GM12878 (cell line): ENCODE measurements around the gene CTNNA2. TPM values are rescaled to one million over a fixed set of nuclear protein-coding genes. Genes with fewer than 3 reads are reported as not detected.

Experiments
- ATAC-seq: fragments of 200-7000 bp; cut with Tn5 transposase; 3 replicates; pipeline ENCODE4 v1.9.1; 2020; ENCODE audit warnings: mild to moderate bottlenecking, moderate library complexity
- BruUV-seq: library from RNA; stranded (reverse); fragments of 400-500 nt; replicated peaks from 2 replicates; lab custom pipeline; 2021; lab: Mats Ljungman, UMichigan
- CTCF ChIA-PET: fragments of 300-600 bp; sonication (Branson Sonifier 250); formaldehyde crosslinking; extraction: SDS; loops from one replicate; lab custom pipeline; 2021; ENCODE audit warnings: inconsistent platforms; lab: Yijun Ruan, JAX
- POLR2A ChIA-PET: fragments of 350-600 bp; formaldehyde crosslinking; extraction: SDS; loops from one replicate; lab custom pipeline; 2021; ENCODE audit warnings: inconsistent platforms; lab: Charles Lee
- RAD21 ChIA-PET: fragments of 300-600 bp; sonication (Branson Sonifier 250); formaldehyde crosslinking; loops from one replicate; lab custom pipeline; 2023; ENCODE audit warnings: antibody characterized with exemption; ENCODE audit not compliant: unreplicated experiment; lab: Charles Lee
- SMC1A ChIA-PET: fragments of 300-600 bp; sonication (Branson Sonifier 250); formaldehyde crosslinking; loops from one replicate; lab custom pipeline; 2023; ENCODE audit not compliant: unreplicated experiment, uncharacterized antibody; lab: Charles Lee
- DNase-seq: peaks from one replicate; pipeline ENCODE4 v3.0.0-alpha.2; 2011; ENCODE audit warnings: low read depth, low spot score
- FAIRE-seq: peaks from 3 replicates; lab custom pipeline; 2011; peaks lifted over from hg19 to GRCh38; lab: Jason Lieb, UNC
- H2AFZ ChIP-seq: 2 replicates; pipeline ENCODE4 v1.6.0; 2011; ENCODE audit warnings: low read depth, low read length, control low read depth; ENCODE audit not compliant: control insufficient read depth
- H3K27ac ChIP-seq: 2 replicates; pipeline ENCODE4 v1.5.1; 2011; ENCODE audit warnings: control low read depth; ENCODE audit not compliant: control insufficient read depth, insufficient read depth
- H3K27me3 ChIP-seq, 2 experiments: replicated peaks in 1 of 2; 2 replicates each; pipeline versions ENCODE4 v1.6.0 to v1.6.1; 2011; ENCODE audit warnings: low read length in 1 of 2; ENCODE audit not compliant: control insufficient read depth in 2 of 2, insufficient read depth in 2 of 2
- H3K36me3 ChIP-seq, 2 experiments: 2 replicates each; pipeline ENCODE4 v1.5.1; 2011; ENCODE audit warnings: low read length in 1 of 2; ENCODE audit not compliant: control insufficient read depth in 2 of 2, insufficient read depth in 2 of 2
- H3K4me1 ChIP-seq: 2 replicates; pipeline ENCODE4 v1.6.1; 2011; ENCODE audit warnings: mild to moderate bottlenecking, low read length, moderate library complexity, mixed read lengths; ENCODE audit not compliant: control insufficient read depth, insufficient read depth
- H3K4me2 ChIP-seq: 2 replicates; pipeline ENCODE4 v1.6.0; 2011; ENCODE audit warnings: control low read depth; ENCODE audit not compliant: control insufficient read depth, insufficient read depth
- H3K4me3 ChIP-seq: fragments of 200-600 bp; sonication (generic); 2 replicates; pipeline ENCODE4 v1.5.1; 2016
- H3K79me2 ChIP-seq: 2 replicates; pipeline ENCODE4 v1.6.0; 2011; ENCODE audit warnings: low read length; ENCODE audit not compliant: control insufficient read depth, insufficient read depth
- H3K9ac ChIP-seq: 2 replicates; pipeline ENCODE4 v1.8.0; 2011; ENCODE audit warnings: low read length, control low read depth, mixed read lengths; ENCODE audit not compliant: control insufficient read depth, insufficient read depth
- H3K9me3 ChIP-seq: replicated peaks from 3 replicates; pipeline ENCODE4 v1.5.1; 2011; ENCODE audit warnings: mild to moderate bottlenecking, low read length; ENCODE audit not compliant: control insufficient read depth, insufficient read depth
- H4K20me1 ChIP-seq: 2 replicates; pipeline ENCODE4 v1.6.0; 2011; ENCODE audit not compliant: control insufficient read depth, insufficient read depth
- CREB1 ChIP-seq: IDR thresholded peaks from 2 replicates; pipeline ENCODE4 v1.6.1; 2012; ENCODE audit warnings: low read depth, mild to moderate bottlenecking, inconsistent platforms
- CREM ChIP-seq: IDR thresholded peaks from 2 replicates; pipeline ENCODE4 v1.6.1; 2014; ENCODE audit warnings: antibody characterized with exemption, low read depth
- EZH2 ChIP-seq: IDR thresholded peaks from 2 replicates; pipeline ENCODE4 v1.6.1; 2012; ENCODE audit warnings: low read depth, mild to moderate bottlenecking, control low read depth, inconsistent platforms, low read length, borderline replicate concordance; ENCODE audit not compliant: control insufficient read depth
- FOS ChIP-seq: IDR thresholded peaks from 3 replicates; pipeline ENCODE4 v1.6.1; 2011; ENCODE audit warnings: borderline replicate concordance; ENCODE audit not compliant: insufficient read length; ENCODE audit errors: extremely low read depth
- HDAC6 ChIP-seq: fragments of 200-600 bp; sonication (generic); IDR thresholded peaks from one replicate; pipeline ENCODE4 v1.8.0; 2017; ENCODE audit warnings: antibody characterized with exemption; ENCODE audit not compliant: unreplicated experiment
- KLF5 ChIP-seq: fragments of 450-650 bp; IDR thresholded peaks from 2 replicates; pipeline ENCODE4 v1.6.1; 2014; ENCODE audit warnings: mild to moderate bottlenecking; ENCODE audit not compliant: partially characterized antibody
- MTA3 ChIP-seq: IDR thresholded peaks from 2 replicates; pipeline ENCODE4 v1.6.1; 2012; ENCODE audit warnings: low read length, inconsistent platforms, borderline replicate concordance
- NFXL1 ChIP-seq: fragments of 450-650 bp; IDR thresholded peaks from 2 replicates; pipeline ENCODE4 v1.6.1; 2017; ENCODE audit warnings: antibody characterized with exemption, mild to moderate bottlenecking, borderline replicate concordance
- NR2C1 ChIP-seq: fragments of 450-650 bp; IDR thresholded peaks from 2 replicates; pipeline ENCODE4 v1.6.1; 2017; ENCODE audit warnings: antibody characterized with exemption, mild to moderate bottlenecking, moderate library complexity
- NR2F1 ChIP-seq: fragments of 450-650 bp; conservative IDR thresholded peaks from 2 replicates; pipeline ENCODE4 v1.6.1; 2017; ENCODE audit warnings: mild to moderate bottlenecking
- PBX3 ChIP-seq: IDR thresholded peaks from 2 replicates; pipeline ENCODE4 v1.6.1; 2011; ENCODE audit warnings: mild to moderate bottlenecking, low read depth, low read length, moderate library complexity; ENCODE audit not compliant: insufficient replicate concordance
- RUNX3 ChIP-seq: IDR thresholded peaks from 2 replicates; pipeline ENCODE4 v1.6.1; 2012; ENCODE audit warnings: low read length, inconsistent platforms
- SMAD5 ChIP-seq: IDR thresholded peaks from 2 replicates; pipeline ENCODE4 v1.6.1; 2016; ENCODE audit warnings: antibody characterized with exemption, low read depth
- TAF1 ChIP-seq: IDR thresholded peaks from 2 replicates; pipeline ENCODE4 v1.6.1; 2011; ENCODE audit warnings: mild to moderate bottlenecking, low read depth, low read length, borderline replicate concordance
- ZBTB11 ChIP-seq: fragments of 450-650 bp; formaldehyde crosslinking; IDR thresholded peaks from 2 replicates; pipeline ENCODE4 v1.5.0; 2022; ENCODE audit warnings: mild to moderate bottlenecking, missing genetic modification characterization
- WGBS: methylation state at CpG from one replicate; pipeline ENCODE4 v1.1.6; 2016; ENCODE audit warnings: low lambda C conversion rate; ENCODE audit not compliant: insufficient replicate concordance, insufficient coverage; ENCODE audit errors: missing lambda C conversion rate; 5-methylcytosine and 5-hydroxymethylcytosine counted together
- in situ Hi-C: fragments of 300-500 bp; cut with MboI; formaldehyde crosslinking; loops from 9 replicates; pipeline ENCODE4 v1.14.3; 2018; ENCODE audit warnings: mixed read lengths
- intact Hi-C: fragments of 100-400 bp; cut with micrococcal nuclease; formaldehyde crosslinking; loops from one replicate; pipeline ENCODE4 v1.14.2; 2022; ENCODE audit not compliant: unreplicated experiment
- polyA plus RNA-seq, 11 experiments: library from polyadenylated mRNA; depleted of rRNA in 4 of 11; unstranded in 6 of 11; stranded (reverse) in 5 of 11; fragments of >200 nt; fragmentation: Nextera tagmentation in 4 of 11; fragmentation: Illumina TruSeq in 1 of 11; extraction: Ambion mirVana in 4 of 11; extraction: Trizol in 1 of 11; gene quantifications; 1 replicate in 1 of 11; 2 replicates in 10 of 11; pipeline versions ENCODE4 v1.2.1 to v1.2.3, GENCODE V29; 2011 to 2016; ENCODE audit warnings: inconsistent platforms in 2 of 11, missing spikeins in 2 of 11, low read depth in 1 of 11
- total RNA-seq, 4 experiments: library from RNA; depleted of rRNA in 3 of 4; stranded (reverse); fragments of >200 nt in 3 of 4; fragmentation: Illumina TruSeq in 1 of 4; extraction: Trizol in 1 of 4; gene quantifications; 2 replicates each; pipeline versions ENCODE4 v1.2.1 to v1.2.3, GENCODE V29; 2013 to 2021

The CTNNA2 gene
- total and polyA plus RNA-seq, 10 of the 15 experiments (the other 5 are each of a cell fraction or from before 2014, with no cell fraction given) = 2.4 to 36.2 (median 6.6) TPM

- intact Hi-C loops = no loop called here
- Histone ChIP-seq H3K4me3 (no peak overlapping the region), H3K36me3 (no peaks in the 10 kb centered on the region), H3K79me2 (no peaks in the 10 kb centered on the region), H3K9me3 (no peaks in the 10 kb centered on the region), H3K9ac (no peak overlapping the region), H3K4me1 (no peaks in the 10 kb centered on the region), H2AFZ (no peak overlapping the region), H3K27me3 (no peaks in the 10 kb centered on the region; a peak in 1 of 4 replicates), H3K4me2 (no peak overlapping the region), H3K27ac (no peak overlapping the region)
- ATAC-seq = no peak
- ChIA-PET POLR2A (no interaction called here), SMC1A (no interaction called here), RAD21 (no interaction called here), CTCF (interaction anchor here (1.0 kb wide), 2 partner anchors 18 to 49 kb away, joined by 4 read pairs; no protein-coding TSS in a partner anchor)
- no peak for DNase-seq
- 20% methylated on average over 1 of the region's 1 CpG for WGBS
- no peak for FAIRE-seq
- in situ Hi-C loops = no loop called here
- no peak for TF ChIP-seq NR2C1
- TF ChIP-seq CREB1 = no peak
- TF ChIP-seq FOS = no peak
- TF ChIP-seq, all 136 proteins: peak for 0
- no TSS peak for BruUV-seq
- no peaks in the 10 kb centered on the region for H4K20me1 ChIP-seq
Observed at GRCh38 chr2:79938648-79939047, 425.8 kb downstream of the CTNNA2 start.

- no peak overlapping the region for H3K27ac ChIP-seq
- SMC1A ChIA-PET = no interaction called here
- H3K9ac ChIP-seq = no peak overlapping the region
- CTCF ChIA-PET = no interaction called here
- no peak overlapping the region for H3K4me2 ChIP-seq
- no peaks in the 10 kb centered on the region for H3K36me3 ChIP-seq
- BruUV-seq = no TSS peak
- H3K79me2 ChIP-seq = no peaks in the 10 kb centered on the region
- H4K20me1 ChIP-seq = no peaks in the 10 kb centered on the region
- in situ Hi-C loops (no loop called here), intact Hi-C loops (no loop called here)
- DNase-seq (no peak), FAIRE-seq (no peak), ATAC-seq (no peak)
- no peak overlapping the region for H2AFZ ChIP-seq
- no peaks in the 10 kb centered on the region for H3K4me1 ChIP-seq
- no peaks in the 10 kb centered on the region for H3K9me3 ChIP-seq
- POLR2A ChIA-PET = no interaction called here
- H3K27me3 ChIP-seq = no peaks in the 10 kb centered on the region; a peak in 1 of 4 replicates
- WGBS = 35% methylated on average over 2 of the region's 2 CpGs
- TF ChIP-seq HDAC6 (no peak), PBX3 (no peak), ZBTB11 (no peak), TAF1 (no peak), SMAD5 (no peak), NR2F1 (no peak), RUNX3 (no peak), MTA3 (no peak), CREM (no peak), EZH2 (no peak), KLF5 (no peak), NFXL1 (no peak)
- H3K4me3 ChIP-seq = no peak overlapping the region
- RAD21 ChIA-PET = no interaction called here
Observed at GRCh38 chr2:79940364-79940763, 427.5 kb downstream of the CTNNA2 start.
